GM23338 (cell line): ENCODE results near the gene PGLYRP1. TPM values are rescaled to one million over a fixed set of nuclear protein-coding genes. Genes with fewer than 3 reads are reported as not detected.

Experiments
- ATAC-seq: fragments of 200-7000 bp; cut with Tn5 transposase; 3 replicates; pipeline ENCODE4 v1.9.1; 2020
- DNase-seq: peaks from one replicate; pipeline ENCODE4 v3.0.0-alpha.2; 2015; ENCODE audit warnings: low spot score
- H2AFZ ChIP-seq: fragments of 200-600 bp; sonication (generic); 2 replicates; pipeline ENCODE4 v1.8.0; 2016; ENCODE audit warnings: antibody characterized with exemption, mild to moderate bottlenecking, moderate library complexity
- H3F3A ChIP-seq: fragments of 200-600 bp; sonication (generic); replicated peaks from 2 replicates; pipeline ENCODE4 v1.8.0; 2017; ENCODE audit warnings: antibody characterized with exemption, mixed run types, low read depth
- H3K27ac ChIP-seq: fragments of 200-600 bp; sonication (generic); 2 replicates; pipeline ENCODE4 v1.6.1; 2016; ENCODE audit warnings: low read depth
- H3K27me3 ChIP-seq: fragments of 200-600 bp; sonication (generic); 2 replicates; pipeline ENCODE4 v1.8.0; 2016; ENCODE audit warnings: mild to moderate bottlenecking, mixed run types, moderate library complexity; ENCODE audit not compliant: insufficient read depth
- H3K36me3 ChIP-seq: fragments of 200-600 bp; sonication (generic); 2 replicates; pipeline ENCODE4 v1.8.0; 2016; ENCODE audit warnings: mild to moderate bottlenecking; ENCODE audit not compliant: insufficient read depth
- H3K4me1 ChIP-seq: fragments of 200-600 bp; sonication (generic); 2 replicates; pipeline ENCODE4 v1.8.0; 2016; ENCODE audit warnings: mild to moderate bottlenecking, moderate library complexity; ENCODE audit not compliant: insufficient read depth
- H3K4me2 ChIP-seq: fragments of 200-600 bp; sonication (generic); 2 replicates; pipeline ENCODE4 v1.7.1; 2017; ENCODE audit warnings: mixed run types
- H3K4me3 ChIP-seq: fragments of 200-600 bp; sonication (generic); 2 replicates; pipeline ENCODE4 v1.6.1; 2016; ENCODE audit warnings: mixed run types
- H3K79me2 ChIP-seq: fragments of 200-600 bp; sonication (generic); replicated peaks from 2 replicates; pipeline ENCODE4 v1.8.0; 2017; ENCODE audit warnings: mild to moderate bottlenecking; ENCODE audit not compliant: insufficient read depth
- H3K9me2 ChIP-seq: fragments of 200-600 bp; sonication (generic); 2 replicates; pipeline ENCODE4 v1.8.0; 2017; ENCODE audit not compliant: insufficient read depth
- H4K20me1 ChIP-seq: fragments of 200-600 bp; sonication (generic); replicated peaks from 2 replicates; pipeline ENCODE4 v1.8.0; 2017; ENCODE audit warnings: mild to moderate bottlenecking; ENCODE audit not compliant: insufficient read depth
- H3K27ac Mint-ChIP-seq: 2 replicates; pipeline ENCODE4 v1.8.0; 2020; ENCODE audit warnings: inconsistent platforms, mild to moderate bottlenecking, moderate library complexity, mixed read lengths
- H3K27me3 Mint-ChIP-seq: 3 replicates; pipeline ENCODE4 v1.8.0; 2022; ENCODE audit warnings: low read depth, mild to moderate bottlenecking, moderate library complexity, mixed read lengths, inconsistent platforms; ENCODE audit not compliant: insufficient read depth, poor library complexity
- H3K36me3 Mint-ChIP-seq: 3 replicates; pipeline ENCODE4 v1.8.0; 2021; ENCODE audit warnings: low read depth, mild to moderate bottlenecking, inconsistent platforms, moderate library complexity, mixed read lengths
- H3K4me1 Mint-ChIP-seq: 3 replicates; pipeline ENCODE4 v1.8.0; 2020; ENCODE audit warnings: mild to moderate bottlenecking, inconsistent platforms, mixed read lengths
- H3K4me3 Mint-ChIP-seq: 3 replicates; pipeline ENCODE4 v1.8.0; 2021; ENCODE audit warnings: moderate library complexity, mild to moderate bottlenecking, inconsistent platforms, mixed read lengths
- H3K9me3 Mint-ChIP-seq: 3 replicates; pipeline ENCODE4 v1.8.0; 2020; ENCODE audit warnings: moderate library complexity, mild to moderate bottlenecking, inconsistent platforms, mixed read lengths
- JUNB ChIP-seq: IDR thresholded peaks from one replicate; pipeline ENCODE4 v1.6.1; 2016; ENCODE audit warnings: antibody characterized with exemption; ENCODE audit not compliant: unreplicated experiment
- ZNF114 ChIP-seq: fragments of 250-450 bp; sonication (Bioruptor Pico); IDR thresholded peaks from 2 replicates; pipeline ENCODE4 v1.5.0; 2020; ENCODE audit warnings: mild to moderate bottlenecking, moderate library complexity
- ZNF331 ChIP-seq: fragments of 250-450 bp; sonication (Bioruptor Pico); IDR thresholded peaks from 2 replicates; pipeline ENCODE4 v1.5.0; 2020; ENCODE audit warnings: low read depth, mild to moderate bottlenecking, moderate library complexity
- polyA plus RNA-seq: library from polyadenylated mRNA; unstranded; fragments of >200 nt; fragmentation: Nextera tagmentation; extraction: Ambion mirVana; gene quantifications from 2 replicates; pipeline ENCODE4 v1.2.1, GENCODE V29; 2016
- total RNA-seq: library from RNA; depleted of rRNA; stranded (reverse); fragments of >200 nt; shearing (Covaris generic); gene quantifications from 2 replicates; pipeline ENCODE4 v1.2.3, GENCODE V29; 2014
- TF ChIP-seq, protein P1 (sequence below), 2 experiments: fragments of 200-600 bp in 1 of 2; sonication (generic) in 1 of 2; conservative IDR thresholded peaks; 2 replicates each; pipeline versions ENCODE4 v1.5.1 to v1.6.1; 2016 to 2017; ENCODE audit warnings: antibody characterized with exemption in 2 of 2, low read depth in 2 of 2, mild to moderate bottlenecking in 2 of 2, moderate library complexity in 1 of 2
- TF ChIP-seq, protein P2 (sequence below): fragments of 250-450 bp; sonication (Bioruptor Pico); IDR thresholded peaks from 2 replicates; pipeline ENCODE4 v1.5.0; 2020; ENCODE audit warnings: mild to moderate bottlenecking, moderate library complexity

PGLYRP1 gene
- total and polyA plus RNA-seq, 2 experiments from 2014 or later: not detected

DNA sequence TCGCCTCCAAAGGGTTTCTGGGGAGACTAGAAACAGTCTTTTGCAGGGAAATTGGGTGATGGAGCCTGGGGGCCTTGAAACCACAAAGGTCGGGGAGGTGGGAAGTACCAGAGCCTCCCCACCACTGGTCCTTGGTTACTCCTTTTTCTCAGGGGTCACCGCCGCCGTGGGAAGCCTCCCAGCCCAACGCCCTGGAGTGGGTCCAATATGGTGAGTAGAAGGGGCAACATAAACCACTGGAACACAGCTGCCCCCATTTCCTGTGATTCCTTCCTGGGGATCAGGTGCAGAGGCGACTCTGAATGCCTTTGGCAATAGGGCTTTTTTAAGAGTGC is 5.8 kb downstream of the PGLYRP1 start:
- no peak overlapping the region for H3K4me2 ChIP-seq
- no peaks in the 10 kb centered on the region for H3K9me3 Mint-ChIP-seq
- TF ChIP-seq, protein P1, sequence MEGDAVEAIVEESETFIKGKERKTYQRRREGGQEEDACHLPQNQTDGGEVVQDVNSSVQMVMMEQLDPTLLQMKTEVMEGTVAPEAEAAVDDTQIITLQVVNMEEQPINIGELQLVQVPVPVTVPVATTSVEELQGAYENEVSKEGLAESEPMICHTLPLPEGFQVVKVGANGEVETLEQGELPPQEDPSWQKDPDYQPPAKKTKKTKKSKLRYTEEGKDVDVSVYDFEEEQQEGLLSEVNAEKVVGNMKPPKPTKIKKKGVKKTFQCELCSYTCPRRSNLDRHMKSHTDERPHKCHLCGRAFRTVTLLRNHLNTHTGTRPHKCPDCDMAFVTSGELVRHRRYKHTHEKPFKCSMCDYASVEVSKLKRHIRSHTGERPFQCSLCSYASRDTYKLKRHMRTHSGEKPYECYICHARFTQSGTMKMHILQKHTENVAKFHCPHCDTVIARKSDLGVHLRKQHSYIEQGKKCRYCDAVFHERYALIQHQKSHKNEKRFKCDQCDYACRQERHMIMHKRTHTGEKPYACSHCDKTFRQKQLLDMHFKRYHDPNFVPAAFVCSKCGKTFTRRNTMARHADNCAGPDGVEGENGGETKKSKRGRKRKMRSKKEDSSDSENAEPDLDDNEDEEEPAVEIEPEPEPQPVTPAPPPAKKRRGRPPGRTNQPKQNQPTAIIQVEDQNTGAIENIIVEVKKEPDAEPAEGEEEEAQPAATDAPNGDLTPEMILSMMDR (conservative IDR thresholded peaks at IDR 0.05; ENCODE audit: low read depth in 2 of 2): no peak
- TF ChIP-seq ZNF114 (CRISPR knock-in tag): no peak
- no peak for TF ChIP-seq JUNB
- TF ChIP-seq ZNF331 (CRISPR knock-in tag): no peak
- TF ChIP-seq, protein P2, sequence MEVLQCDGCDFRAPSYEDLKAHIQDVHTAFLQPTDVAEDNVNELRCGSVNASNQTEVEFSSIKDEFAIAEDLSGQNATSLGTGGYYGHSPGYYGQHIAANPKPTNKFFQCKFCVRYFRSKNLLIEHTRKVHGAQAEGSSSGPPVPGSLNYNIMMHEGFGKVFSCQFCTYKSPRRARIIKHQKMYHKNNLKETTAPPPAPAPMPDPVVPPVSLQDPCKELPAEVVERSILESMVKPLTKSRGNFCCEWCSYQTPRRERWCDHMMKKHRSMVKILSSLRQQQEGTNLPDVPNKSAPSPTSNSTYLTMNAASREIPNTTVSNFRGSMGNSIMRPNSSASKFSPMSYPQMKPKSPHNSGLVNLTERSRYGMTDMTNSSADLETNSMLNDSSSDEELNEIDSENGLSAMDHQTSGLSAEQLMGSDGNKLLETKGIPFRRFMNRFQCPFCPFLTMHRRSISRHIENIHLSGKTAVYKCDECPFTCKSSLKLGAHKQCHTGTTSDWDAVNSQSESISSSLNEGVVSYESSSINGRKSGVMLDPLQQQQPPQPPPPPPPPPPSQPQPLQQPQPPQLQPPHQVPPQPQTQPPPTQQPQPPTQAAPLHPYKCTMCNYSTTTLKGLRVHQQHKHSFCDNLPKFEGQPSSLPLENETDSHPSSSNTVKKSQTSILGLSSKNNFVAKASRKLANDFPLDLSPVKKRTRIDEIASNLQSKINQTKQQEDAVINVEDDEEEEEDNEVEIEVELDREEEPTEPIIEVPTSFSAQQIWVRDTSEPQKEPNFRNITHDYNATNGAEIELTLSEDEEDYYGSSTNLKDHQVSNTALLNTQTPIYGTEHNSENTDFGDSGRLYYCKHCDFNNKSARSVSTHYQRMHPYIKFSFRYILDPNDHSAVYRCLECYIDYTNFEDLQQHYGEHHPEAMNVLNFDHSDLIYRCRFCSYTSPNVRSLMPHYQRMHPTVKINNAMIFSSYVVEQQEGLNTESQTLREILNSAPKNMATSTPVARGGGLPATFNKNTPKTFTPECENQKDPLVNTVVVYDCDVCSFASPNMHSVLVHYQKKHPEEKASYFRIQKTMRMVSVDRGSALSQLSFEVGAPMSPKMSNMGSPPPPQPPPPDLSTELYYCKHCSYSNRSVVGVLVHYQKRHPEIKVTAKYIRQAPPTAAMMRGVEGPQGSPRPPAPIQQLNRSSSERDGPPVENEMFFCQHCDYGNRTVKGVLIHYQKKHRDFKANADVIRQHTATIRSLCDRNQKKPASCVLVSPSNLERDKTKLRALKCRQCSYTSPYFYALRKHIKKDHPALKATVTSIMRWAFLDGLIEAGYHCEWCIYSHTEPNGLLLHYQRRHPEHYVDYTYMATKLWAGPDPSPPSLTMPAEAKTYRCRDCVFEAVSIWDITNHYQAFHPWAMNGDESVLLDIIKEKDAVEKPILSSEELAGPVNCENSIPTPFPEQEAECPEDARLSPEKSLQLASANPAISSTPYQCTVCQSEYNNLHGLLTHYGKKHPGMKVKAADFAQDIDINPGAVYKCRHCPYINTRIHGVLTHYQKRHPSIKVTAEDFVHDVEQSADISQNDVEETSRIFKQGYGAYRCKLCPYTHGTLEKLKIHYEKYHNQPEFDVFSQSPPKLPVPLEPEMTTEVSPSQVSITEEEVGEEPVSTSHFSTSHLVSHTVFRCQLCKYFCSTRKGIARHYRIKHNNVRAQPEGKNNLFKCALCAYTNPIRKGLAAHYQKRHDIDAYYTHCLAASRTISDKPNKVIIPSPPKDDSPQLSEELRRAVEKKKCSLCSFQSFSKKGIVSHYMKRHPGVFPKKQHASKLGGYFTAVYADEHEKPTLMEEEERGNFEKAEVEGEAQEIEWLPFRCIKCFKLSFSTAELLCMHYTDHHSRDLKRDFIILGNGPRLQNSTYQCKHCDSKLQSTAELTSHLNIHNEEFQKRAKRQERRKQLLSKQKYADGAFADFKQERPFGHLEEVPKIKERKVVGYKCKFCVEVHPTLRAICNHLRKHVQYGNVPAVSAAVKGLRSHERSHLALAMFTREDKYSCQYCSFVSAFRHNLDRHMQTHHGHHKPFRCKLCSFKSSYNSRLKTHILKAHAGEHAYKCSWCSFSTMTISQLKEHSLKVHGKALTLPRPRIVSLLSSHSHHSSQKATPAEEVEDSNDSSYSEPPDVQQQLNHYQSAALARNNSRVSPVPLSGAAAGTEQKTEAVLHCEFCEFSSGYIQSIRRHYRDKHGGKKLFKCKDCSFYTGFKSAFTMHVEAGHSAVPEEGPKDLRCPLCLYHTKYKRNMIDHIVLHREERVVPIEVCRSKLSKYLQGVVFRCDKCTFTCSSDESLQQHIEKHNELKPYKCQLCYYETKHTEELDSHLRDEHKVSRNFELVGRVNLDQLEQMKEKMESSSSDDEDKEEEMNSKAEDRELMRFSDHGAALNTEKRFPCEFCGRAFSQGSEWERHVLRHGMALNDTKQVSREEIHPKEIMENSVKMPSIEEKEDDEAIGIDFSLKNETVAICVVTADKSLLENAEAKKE (CRISPR knock-in tag): no peak
- H3K4me3 ChIP-seq: no peak overlapping the region
- ATAC-seq (no peak), DNase-seq (no peak)
- no peaks in the 10 kb centered on the region for H3K9me2 ChIP-seq
- H3K27ac Mint-ChIP-seq: no peak overlapping the region
- H3K4me1 Mint-ChIP-seq: peaks cover 25% of the 10 kb centered on the region
- H3K27ac ChIP-seq: no peak overlapping the region
- H3F3A ChIP-seq: no peaks in the 10 kb centered on the region
- H3K4me3 Mint-ChIP-seq: peak overlapping the region; percentile 82; the same call in 2 of the 3 replicates
- no peaks in the 10 kb centered on the region for H3K79me2 ChIP-seq
- H4K20me1 ChIP-seq: peaks cover 11% of the 10 kb centered on the region
- H3K27me3 ChIP-seq: peaks cover 35% of the 10 kb centered on the region
- H3K36me3 Mint-ChIP-seq: peaks cover 6% of the 10 kb centered on the region; the same call in 2 of the 3 replicates
- peaks cover 13% of the 10 kb centered on the region for H3K4me1 ChIP-seq
- H3K27me3 Mint-ChIP-seq: peaks cover 29% of the 10 kb centered on the region
- no peak overlapping the region for H2AFZ ChIP-seq
- no peaks in the 10 kb centered on the region for H3K36me3 ChIP-seq
